Neural cell (in vitro differentiated cells): ENCODE measurements around the gene ANKRD2. TPM values are rescaled to one million over a fixed set of nuclear protein-coding genes. Genes with fewer than 3 reads are reported as not detected.

Experiments
- H2AFZ ChIP-seq: fragments of 200-600, 300-800 bp; sonication (generic), shearing (Covaris generic); 2 replicates; pipeline ENCODE4 v1.6.0; 2014; ENCODE audit warnings: low read depth, mild to moderate bottlenecking, antibody characterized with exemption, low read length, moderate library complexity
- H3F3A ChIP-seq: fragments of 200-600 bp; shearing (Covaris generic); 2 replicates; pipeline ENCODE4 v1.6.1; 2016; ENCODE audit warnings: mild to moderate bottlenecking, moderate library complexity, mixed read lengths, antibody characterized with exemption, low read length; ENCODE audit not compliant: insufficient read depth, poor library complexity, severe bottlenecking
- H3K27ac ChIP-seq: fragments of 200-600, 300-800 bp; sonication (generic), shearing (Covaris generic); 2 replicates; pipeline ENCODE4 v1.5.1; 2014; ENCODE audit warnings: mild to moderate bottlenecking, low read length, moderate library complexity
- H3K27me3 ChIP-seq: fragments of 300-800, 200-600 bp; sonication (generic), shearing (Covaris generic); 2 replicates; pipeline ENCODE4 v1.6.0; 2014; ENCODE audit warnings: mild to moderate bottlenecking, low read depth, low read length, moderate library complexity; ENCODE audit not compliant: insufficient read depth
- H3K36me3 ChIP-seq: fragments of 300-800, 200-600 bp; sonication (generic), shearing (Covaris generic); 2 replicates; pipeline ENCODE4 v1.5.1; 2014; ENCODE audit warnings: mild to moderate bottlenecking, antibody characterized with exemption, low read length, moderate library complexity; ENCODE audit not compliant: insufficient read depth
- H3K4me2 ChIP-seq: fragments of 300-800, 200-600 bp; sonication (generic), shearing (Covaris generic); 2 replicates; pipeline ENCODE4 v1.6.0; 2014; ENCODE audit warnings: mild to moderate bottlenecking, low read length
- H3K4me3 ChIP-seq: fragments of 300-800, 200-600 bp; sonication (generic), shearing (Covaris generic); 2 replicates; pipeline ENCODE4 v1.5.1; 2014; ENCODE audit warnings: mild to moderate bottlenecking, low read length, moderate library complexity
- H3K79me2 ChIP-seq: fragments of 200-600 bp; shearing (Covaris generic); replicated peaks from 2 replicates; pipeline ENCODE4 v1.6.0; 2014; ENCODE audit warnings: mild to moderate bottlenecking, low read length, moderate library complexity; ENCODE audit not compliant: insufficient read depth
- H3K9ac ChIP-seq: fragments of 300-800, 200-600 bp; sonication (generic), shearing (Covaris generic); 2 replicates; pipeline ENCODE4 v1.6.1; 2016; ENCODE audit warnings: mild to moderate bottlenecking, low read length, mixed read lengths
- H3K9me2 ChIP-seq: fragments of 200-600 bp; shearing (Covaris generic); 2 replicates; pipeline ENCODE4 v1.6.1; 2016; ENCODE audit warnings: mild to moderate bottlenecking, low read length, mixed read lengths; ENCODE audit not compliant: insufficient read depth
- H3K9me3 ChIP-seq: fragments of 200-600, 300-800 bp; sonication (generic), shearing (Covaris generic); 2 replicates; pipeline ENCODE4 v1.6.1; 2016; ENCODE audit warnings: mild to moderate bottlenecking, mixed run types, low read length, moderate library complexity, mixed read lengths
- H4K20me1 ChIP-seq: fragments of 200-600 bp; shearing (Covaris generic); 2 replicates; pipeline ENCODE4 v1.6.1; 2016; ENCODE audit warnings: mild to moderate bottlenecking, mixed run types; ENCODE audit not compliant: insufficient read depth
- CTCF ChIP-seq: fragments of 450-650 bp; IDR thresholded peaks from 2 replicates; pipeline ENCODE4 v1.5.1; 2014; ENCODE audit warnings: antibody characterized with exemption, mild to moderate bottlenecking, moderate library complexity; ENCODE audit not compliant: poor library complexity, severe bottlenecking
- EP300 ChIP-seq: fragments of 450-650 bp; conservative IDR thresholded peaks from 2 replicates; pipeline ENCODE4 v1.6.1; 2014; ENCODE audit warnings: antibody characterized with exemption, mild to moderate bottlenecking, moderate library complexity; ENCODE audit not compliant: poor library complexity, severe bottlenecking
- EZH2 ChIP-seq: fragments of 200-600, 300-800 bp; shearing (Covaris generic), sonication (generic); IDR thresholded peaks from 2 replicates; pipeline ENCODE4 v1.6.1; 2014; ENCODE audit warnings: antibody characterized with exemption, low read length, borderline replicate concordance, mild to moderate bottlenecking; ENCODE audit not compliant: insufficient read depth, poor library complexity, severe bottlenecking
- MXI1 ChIP-seq: fragments of 450-650 bp; conservative IDR thresholded peaks from 2 replicates; pipeline ENCODE4 v1.6.1; 2014; ENCODE audit warnings: antibody characterized with exemption, mild to moderate bottlenecking; ENCODE audit not compliant: poor library complexity, severe bottlenecking
- POLR2AphosphoS5 ChIP-seq: IDR thresholded peaks from 2 replicates; pipeline ENCODE4 v1.6.1; 2012
- RAD21 ChIP-seq: fragments of 450-650 bp; conservative IDR thresholded peaks from 2 replicates; pipeline ENCODE4 v1.6.1; 2014; ENCODE audit warnings: antibody characterized with exemption, mild to moderate bottlenecking, moderate library complexity
- REST ChIP-seq: IDR thresholded peaks from 2 replicates; pipeline ENCODE4 v1.6.1; 2012; ENCODE audit warnings: borderline replicate concordance
- SMC3 ChIP-seq: fragments of 450-650 bp; conservative IDR thresholded peaks from 2 replicates; pipeline ENCODE4 v1.6.1; 2014; ENCODE audit warnings: antibody characterized with exemption, mild to moderate bottlenecking, moderate library complexity; ENCODE audit not compliant: poor library complexity
- TAF1 ChIP-seq: IDR thresholded peaks from 2 replicates; pipeline ENCODE4 v1.6.1; 2012; ENCODE audit warnings: low read depth
- polyA plus RNA-seq: library from polyadenylated mRNA; depleted of rRNA; stranded (reverse); fragments of >200 nt; gene quantifications from 2 replicates; pipeline ENCODE4 v1.2.3, GENCODE V29; 2014

The ANKRD2 gene
- polyA plus RNA-seq, 1 donor from 2014 or later, result not detected

- Histone ChIP-seq H3K4me2 (no peak overlapping the region), H3K4me3 (no peak overlapping the region), H3K27me3 (no peaks in the 10 kb centered on the region), H3F3A (no peaks in the 10 kb centered on the region), H3K9ac (no peak overlapping the region), H3K79me2 (no peaks in the 10 kb centered on the region), H3K9me2 (no peaks in the 10 kb centered on the region), H2AFZ (no peak overlapping the region), H4K20me1 (no peaks in the 10 kb centered on the region), H3K9me3 (no peaks in the 10 kb centered on the region), H3K27ac (peak overlapping the region; percentile 34), H3K36me3 (no peaks in the 10 kb centered on the region)
- TF ChIP-seq TAF1 (no peak), MXI1 (peak; percentile 28), POLR2AphosphoS5 (peak; percentile 11), RAD21 (no peak), CTCF (no peak)
These were observed 39.5 kb upstream of the ANKRD2 start for GRCh38 chr10:97532935-97533671.

GRCh38 chr10:97533888-97534287 is 38.7 kb upstream of the ANKRD2 start:
- H4K20me1 ChIP-seq, result no peaks in the 10 kb centered on the region
- no peaks in the 10 kb centered on the region for H3K79me2 ChIP-seq
- H3K9ac ChIP-seq, result no peak overlapping the region
- H3F3A ChIP-seq, result no peaks in the 10 kb centered on the region
- no peaks in the 10 kb centered on the region for H3K9me2 ChIP-seq
- no peaks in the 10 kb centered on the region for H3K27me3 ChIP-seq
- no peaks in the 10 kb centered on the region for H3K36me3 ChIP-seq
- H3K9me3 ChIP-seq, result no peaks in the 10 kb centered on the region
- TF ChIP-seq EP300 (no peak), RAD21 (no peak), SMC3 (no peak), MXI1 (no peak), CTCF (no peak), EZH2 (no peak), REST (no peak), TAF1 (no peak), POLR2AphosphoS5 (no peak)
- H3K4me3 ChIP-seq, result no peak overlapping the region
- H3K4me2 ChIP-seq, result no peak overlapping the region
- no peak overlapping the region for H2AFZ ChIP-seq
- H3K27ac ChIP-seq, result no peak overlapping the region
